Caco-2 (cell line): Measurements from ENCODE around the gene STXBP1. TPM values are rescaled to one million over a fixed set of nuclear protein-coding genes. Genes with fewer than 3 reads are reported as not detected.

Experiments used
- BruUV-seq: library from RNA; stranded (reverse); fragments of 400-500 nt; replicated peaks from 2 replicates; lab custom pipeline; 2021; lab: Mats Ljungman, UMichigan
- CTCF ChIA-PET: fragments of 300-600 bp; sonication (Branson Sonifier 250); formaldehyde crosslinking; loops from one replicate; lab custom pipeline; 2022; ENCODE audit warnings: antibody characterized with exemption; lab: Charles Lee
- POLR2A ChIA-PET: fragments of 300-600 bp; sonication (Branson Sonifier 250); formaldehyde crosslinking; loops from one replicate; lab custom pipeline; 2022; ENCODE audit warnings: antibody characterized with exemption; lab: Charles Lee
- DNase-seq, 2 experiments: peaks; one replicate each; pipeline versions ENCODE4 v3.0.0 to v3.0.0-alpha.2; 2020 to 2022
- H3K27me3 ChIP-seq: replicated peaks from 2 replicates; pipeline ENCODE4 v1.6.0; 2011; ENCODE audit warnings: low read length; ENCODE audit not compliant: control insufficient read depth, insufficient read depth
- H3K36me3 ChIP-seq: 2 replicates; pipeline ENCODE4 v1.5.1; 2011; ENCODE audit warnings: low read length; ENCODE audit not compliant: control insufficient read depth, insufficient read depth
- H3K4me1 ChIP-seq: fragments of 250-450 bp; sonication (Bioruptor Pico); 2 replicates; pipeline ENCODE4 v1.5.1; 2020; ENCODE audit warnings: mild to moderate bottlenecking
- H3K4me3 ChIP-seq: 2 replicates; pipeline ENCODE4 v1.5.1; 2011; ENCODE audit warnings: low read depth, mild to moderate bottlenecking, control low read depth, low read length
- H3K9me3 ChIP-seq: fragments of 250-450 bp; sonication (Bioruptor Pico); 2 replicates; pipeline ENCODE4 v1.5.1; 2020; ENCODE audit warnings: mild to moderate bottlenecking, moderate library complexity
- H3K27ac Mint-ChIP-seq: one replicate; pipeline ENCODE4 v1.8.0; 2022; ENCODE audit warnings: mixed read lengths; ENCODE audit not compliant: unreplicated experiment
- H3K27me3 Mint-ChIP-seq: one replicate; pipeline ENCODE4 v1.8.0; 2022; ENCODE audit warnings: mixed read lengths; ENCODE audit not compliant: insufficient read depth, unreplicated experiment
- H3K36me3 Mint-ChIP-seq: one replicate; pipeline ENCODE4 v1.8.0; 2022; ENCODE audit warnings: mild to moderate bottlenecking, mixed read lengths; ENCODE audit not compliant: insufficient read depth, unreplicated experiment
- H3K4me1 Mint-ChIP-seq: one replicate; pipeline ENCODE4 v1.8.0; 2022; ENCODE audit warnings: low read depth, mixed read lengths; ENCODE audit not compliant: unreplicated experiment
- H3K4me3 Mint-ChIP-seq: one replicate; pipeline ENCODE4 v1.8.0; 2022; ENCODE audit warnings: mild to moderate bottlenecking, moderate library complexity, mixed read lengths; ENCODE audit not compliant: unreplicated experiment
- H3K9me3 Mint-ChIP-seq: one replicate; pipeline ENCODE4 v1.8.0; 2022; ENCODE audit warnings: mixed read lengths; ENCODE audit not compliant: unreplicated experiment
- intact Hi-C: fragments of 100-400 bp; cut with micrococcal nuclease; formaldehyde crosslinking; loops from one replicate; pipeline ENCODE4 v1.10.0; 2022; ENCODE audit not compliant: unreplicated experiment
- total RNA-seq: library from RNA; stranded (reverse); gene quantifications from 2 replicates; pipeline ENCODE4 v1.2.3, GENCODE V29; 2022
- TF ChIP-seq, protein P1 (sequence below), 2 experiments: fragments of 200-600 bp in 1 of 2; IDR thresholded peaks; 1 replicate in 1 of 2; 2 replicates in 1 of 2; pipeline versions ENCODE4 v1.5.1 to v1.8.0; 2011 to 2022; ENCODE audit warnings: antibody characterized with exemption in 1 of 2, control low read depth in 1 of 2, inconsistent platforms in 1 of 2, low read depth in 1 of 2, low read length in 1 of 2, mild to moderate bottlenecking in 1 of 2, moderate library complexity in 1 of 2; ENCODE audit not compliant: insufficient read depth in 1 of 2, severe bottlenecking in 1 of 2, unreplicated experiment in 1 of 2

The STXBP1 gene
- total RNA-seq, 1 experiment from 2014 or later, result 5.5 TPM

DNA sequence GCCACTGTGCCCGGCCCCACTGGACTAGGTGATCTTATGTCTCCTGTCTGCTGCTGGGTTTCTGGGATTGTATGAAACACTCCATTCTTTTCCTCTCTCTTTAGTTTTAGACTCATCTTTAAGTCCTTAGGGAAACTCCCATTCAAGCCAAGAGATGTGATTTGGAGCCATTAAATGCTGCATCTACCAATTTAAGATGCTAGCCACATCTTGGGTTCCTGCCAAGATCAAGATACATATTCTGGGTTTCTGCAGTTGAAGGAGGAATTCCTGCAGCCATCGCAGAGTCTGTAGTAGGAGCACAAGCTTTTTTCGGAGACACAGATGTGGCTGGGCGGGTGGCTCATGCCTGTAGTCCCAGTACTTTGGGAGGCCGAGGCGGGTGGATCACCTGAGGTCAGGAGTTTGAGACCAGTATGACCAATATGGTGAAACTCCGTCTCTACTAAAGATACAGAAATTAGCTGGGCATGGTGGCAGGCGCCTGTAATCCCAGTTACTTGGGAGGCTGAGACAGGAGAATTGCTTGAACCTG, 23.2 kb downstream of the STXBP1 start:
- TF ChIP-seq, protein P1, sequence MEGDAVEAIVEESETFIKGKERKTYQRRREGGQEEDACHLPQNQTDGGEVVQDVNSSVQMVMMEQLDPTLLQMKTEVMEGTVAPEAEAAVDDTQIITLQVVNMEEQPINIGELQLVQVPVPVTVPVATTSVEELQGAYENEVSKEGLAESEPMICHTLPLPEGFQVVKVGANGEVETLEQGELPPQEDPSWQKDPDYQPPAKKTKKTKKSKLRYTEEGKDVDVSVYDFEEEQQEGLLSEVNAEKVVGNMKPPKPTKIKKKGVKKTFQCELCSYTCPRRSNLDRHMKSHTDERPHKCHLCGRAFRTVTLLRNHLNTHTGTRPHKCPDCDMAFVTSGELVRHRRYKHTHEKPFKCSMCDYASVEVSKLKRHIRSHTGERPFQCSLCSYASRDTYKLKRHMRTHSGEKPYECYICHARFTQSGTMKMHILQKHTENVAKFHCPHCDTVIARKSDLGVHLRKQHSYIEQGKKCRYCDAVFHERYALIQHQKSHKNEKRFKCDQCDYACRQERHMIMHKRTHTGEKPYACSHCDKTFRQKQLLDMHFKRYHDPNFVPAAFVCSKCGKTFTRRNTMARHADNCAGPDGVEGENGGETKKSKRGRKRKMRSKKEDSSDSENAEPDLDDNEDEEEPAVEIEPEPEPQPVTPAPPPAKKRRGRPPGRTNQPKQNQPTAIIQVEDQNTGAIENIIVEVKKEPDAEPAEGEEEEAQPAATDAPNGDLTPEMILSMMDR (IDR thresholded peaks at IDR 0.05; ENCODE audit: insufficient read depth in 1 of 2, low read depth in 1 of 2, low read length in 1 of 2, severe bottlenecking in 1 of 2, unreplicated experiment in 1 of 2), result no peak
- H3K4me1 Mint-ChIP-seq, result peaks cover 8% of the 10 kb centered on the region
- no peak for DNase-seq
- ChIA-PET CTCF (no interaction called here), POLR2A (no interaction called here)
- H3K27me3 Mint-ChIP-seq, result no peaks in the 10 kb centered on the region
- H3K4me3 ChIP-seq, result no peak overlapping the region
- no peak overlapping the region for H3K27ac Mint-ChIP-seq
- no peak overlapping the region for H3K4me3 Mint-ChIP-seq
- intact Hi-C loops, result no loop called here
- H3K36me3 ChIP-seq, result no peaks in the 10 kb centered on the region
- BruUV-seq, result no TSS peak
- H3K4me1 ChIP-seq, result 0 out of 2 replicates have a peak, but pooled peaks cover 3% of the 10 kb centered on the region
- no peaks in the 10 kb centered on the region for H3K36me3 Mint-ChIP-seq
- no peaks in the 10 kb centered on the region for H3K9me3 ChIP-seq
- no peaks in the 10 kb centered on the region for H3K9me3 Mint-ChIP-seq
- no peaks in the 10 kb centered on the region for H3K27me3 ChIP-seq

DNA sequence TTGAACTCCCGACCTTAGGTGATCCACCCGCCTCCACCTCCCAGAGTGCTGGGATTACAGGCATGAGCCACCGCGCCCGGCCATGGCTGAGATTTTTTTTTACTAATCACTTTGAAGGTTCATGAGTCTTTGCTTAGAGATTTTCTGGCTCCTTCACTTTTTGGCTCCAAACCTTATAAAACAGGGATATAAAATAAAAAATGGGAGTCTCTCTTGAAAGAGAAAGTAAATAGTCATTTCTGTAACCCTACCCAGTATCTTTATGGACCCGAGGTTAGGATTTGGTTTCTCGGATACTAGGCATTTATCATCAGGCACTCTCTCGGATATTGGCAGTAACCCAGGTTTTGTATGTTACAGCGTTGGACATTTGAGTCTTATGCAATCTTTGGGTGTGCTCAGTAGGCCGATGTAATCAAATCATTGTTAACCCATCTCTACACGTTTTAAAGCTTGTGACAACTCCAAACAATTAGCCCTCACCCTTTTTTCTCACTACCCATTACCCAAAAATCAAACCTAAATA, 25.3 kb downstream of the STXBP1 start:
- H3K27me3 ChIP-seq, result no peaks in the 10 kb centered on the region; the same call in 1 of the 2 replicates
- TF ChIP-seq, protein P1 (IDR thresholded peaks at IDR 0.05; ENCODE audit: insufficient read depth in 1 of 2, low read depth in 1 of 2, low read length in 1 of 2, severe bottlenecking in 1 of 2, unreplicated experiment in 1 of 2), result no peak
- intact Hi-C loops, result no loop called here
- Mint-ChIP-seq H3K36me3 (no peaks in the 10 kb centered on the region), H3K27ac (no peak overlapping the region), H3K9me3 (no peaks in the 10 kb centered on the region), H3K27me3 (no peaks in the 10 kb centered on the region), H3K4me1 (peaks cover 8% of the 10 kb centered on the region), H3K4me3 (no peak overlapping the region)
- no peak for DNase-seq
- no peak overlapping the region for H3K4me3 ChIP-seq
- no peaks in the 10 kb centered on the region for H3K9me3 ChIP-seq
- no peaks in the 10 kb centered on the region for H3K36me3 ChIP-seq
- ChIA-PET POLR2A (no interaction called here), CTCF (no interaction called here)
- no TSS peak for BruUV-seq
- H3K4me1 ChIP-seq, result 0 out of 2 replicates have a peak, but pooled peaks cover 3% of the 10 kb centered on the region

DNA sequence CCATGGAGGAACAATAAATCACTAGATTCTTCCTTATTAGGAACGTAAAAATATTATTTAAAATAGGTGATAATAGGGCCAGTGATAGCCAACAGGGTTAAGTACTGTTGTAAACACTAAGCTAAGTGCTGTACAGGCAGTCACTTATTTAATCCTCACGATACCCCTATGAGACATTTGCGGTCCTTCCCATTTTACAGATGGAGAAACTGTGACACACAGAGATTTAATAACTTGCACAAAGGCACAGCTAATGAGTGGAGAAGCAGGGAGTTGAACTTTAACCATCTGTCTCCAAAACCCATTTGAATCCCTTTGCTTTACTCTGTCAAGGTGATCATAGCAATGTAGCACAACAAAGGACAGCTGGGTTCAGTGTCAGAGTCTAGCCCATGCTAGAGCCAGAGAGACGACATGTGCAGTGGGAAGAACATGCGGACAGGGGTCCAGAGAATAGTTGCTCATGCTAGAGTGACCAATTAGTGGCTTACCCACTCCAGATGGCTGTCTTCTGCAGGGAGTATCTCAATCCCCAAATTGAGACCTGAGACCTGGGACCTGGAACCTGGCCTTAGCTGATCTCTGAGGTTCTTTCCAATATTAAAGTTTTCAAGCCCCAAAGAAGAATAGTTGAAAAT, 28.9 kb downstream of the STXBP1 start:
- ChIA-PET CTCF (no interaction called here), POLR2A (no interaction called here)
- Mint-ChIP-seq H3K27me3 (no peaks in the 10 kb centered on the region), H3K4me3 (no peak overlapping the region), H3K27ac (no peak overlapping the region), H3K4me1 (no peaks in the 10 kb centered on the region), H3K9me3 (no peaks in the 10 kb centered on the region), H3K36me3 (no peaks in the 10 kb centered on the region)
- H3K9me3 ChIP-seq, result no peaks in the 10 kb centered on the region
- H3K4me3 ChIP-seq, result no peak overlapping the region
- no peak for DNase-seq
- H3K4me1 ChIP-seq, result no peaks in the 10 kb centered on the region
- no peaks in the 10 kb centered on the region; the same call in 1 of the 2 replicates for H3K27me3 ChIP-seq
- intact Hi-C loops, result no loop called here
- H3K36me3 ChIP-seq, result no peaks in the 10 kb centered on the region
- no TSS peak for BruUV-seq
- TF ChIP-seq, protein P1 (IDR thresholded peaks at IDR 0.05; ENCODE audit: insufficient read depth in 1 of 2, low read depth in 1 of 2, low read length in 1 of 2, severe bottlenecking in 1 of 2, unreplicated experiment in 1 of 2), result no peak
